GM10847 (cell line): ENCODE results near the gene PLN.

Experiments used
- POLR2A ChIP-seq: IDR thresholded peaks from 2 replicates; pipeline ENCODE4 v1.6.1; 2011; ENCODE audit not compliant: insufficient read length; ENCODE audit errors: extremely low read depth

PLN gene

GRCh38 chr6:118554698-118555097 is 6.6 kb downstream of the PLN start:
- no peak for TF ChIP-seq POLR2A

DNA sequence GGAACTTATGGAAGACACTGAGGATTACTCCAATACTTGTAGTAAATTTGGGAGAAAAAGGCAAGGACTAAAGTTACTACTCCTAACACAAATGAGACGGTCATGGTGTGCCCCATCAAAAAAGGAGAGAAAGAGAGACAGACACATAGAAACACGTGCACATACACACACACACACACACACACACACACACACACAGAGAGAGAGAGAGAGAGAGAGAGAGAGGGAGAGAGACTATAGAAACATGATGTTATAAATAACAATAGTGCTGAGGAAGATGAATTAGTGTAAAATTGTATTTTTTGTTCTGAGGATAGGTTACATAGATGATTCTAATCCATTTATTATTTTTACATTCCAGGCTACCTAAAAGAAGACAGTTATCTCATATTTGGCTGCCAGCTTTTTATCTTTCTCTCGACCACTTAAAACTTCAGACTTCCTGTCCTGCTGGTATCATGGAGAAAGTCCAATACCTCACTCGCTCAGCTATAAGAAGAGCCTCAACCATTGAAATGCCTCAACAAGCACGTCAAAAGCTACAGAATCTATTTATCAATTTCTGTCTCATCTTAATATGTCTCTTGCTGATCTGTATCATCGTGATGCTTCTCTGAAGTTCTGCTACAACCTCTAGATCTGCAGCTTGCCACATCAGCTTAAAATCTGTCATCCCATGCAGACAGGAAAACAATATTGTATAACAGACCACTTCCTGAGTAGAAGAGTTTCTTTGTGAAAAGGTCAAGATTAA is 10.5 kb downstream of the PLN start:
- TF ChIP-seq POLR2A: no peak

GRCh38 chr6:118559659-118560058 is 11.6 kb downstream of the PLN start:
- TF ChIP-seq POLR2A: no peak

GRCh38 chr6:118562248-118562647 is 14.2 kb downstream of the PLN start:
- no peak for TF ChIP-seq POLR2A

GRCh38 chr6:118562959-118563358 is 14.9 kb downstream of the PLN start:
- TF ChIP-seq POLR2A: no peak

- TF ChIP-seq POLR2A: no peak
These were observed 17.3 kb downstream of the PLN start for GRCh38 chr6:118565311-118565960.

GRCh38 chr6:118567974-118568373 is 19.9 kb downstream of the PLN start:
- no peak for TF ChIP-seq POLR2A

GRCh38 chr6:118569498-118569897 is 21.4 kb downstream of the PLN start:
- no peak for TF ChIP-seq POLR2A

- TF ChIP-seq POLR2A: no peak
These were observed 23.0 kb downstream of the PLN start for GRCh38 chr6:118571121-118571520.

DNA sequence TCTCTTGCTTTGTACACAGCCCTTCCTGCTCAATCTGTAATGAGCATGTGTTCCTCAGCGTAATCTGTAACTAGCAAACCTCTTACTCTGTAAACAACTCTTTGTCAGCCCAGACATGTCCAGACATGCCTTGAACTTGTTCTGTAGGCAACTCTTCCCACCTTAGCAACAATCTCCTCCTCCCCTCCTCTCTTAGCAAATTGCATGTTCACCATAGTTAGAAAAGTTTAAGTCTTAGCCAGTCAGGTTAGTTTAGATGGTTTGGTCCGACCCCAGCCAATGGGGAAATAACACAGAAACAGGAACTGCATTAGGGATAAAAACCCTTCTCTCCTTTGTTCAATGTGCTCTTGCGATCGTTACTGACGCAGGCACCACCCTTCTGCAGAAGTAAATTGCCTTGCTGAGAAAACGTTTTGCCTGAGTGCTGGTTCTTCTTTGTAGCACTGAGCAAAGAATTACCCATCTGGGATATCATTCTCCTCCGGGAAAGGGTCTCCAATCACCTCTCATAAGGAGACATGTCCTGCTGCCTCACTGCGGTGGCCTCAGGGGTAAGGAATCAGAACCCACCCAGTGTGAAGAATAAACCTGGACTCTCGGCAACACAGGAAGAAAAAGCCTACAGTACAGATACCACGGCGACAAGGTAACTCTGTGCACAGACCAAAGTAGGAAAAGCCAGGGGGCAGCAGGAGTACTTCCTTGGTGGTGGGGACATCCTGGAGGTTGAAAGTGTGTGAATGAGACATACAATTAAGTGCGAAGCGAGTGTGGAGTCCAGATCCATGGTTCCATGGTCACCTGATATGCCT is 26.2 kb downstream of the PLN start:
- TF ChIP-seq POLR2A: no peak

DNA sequence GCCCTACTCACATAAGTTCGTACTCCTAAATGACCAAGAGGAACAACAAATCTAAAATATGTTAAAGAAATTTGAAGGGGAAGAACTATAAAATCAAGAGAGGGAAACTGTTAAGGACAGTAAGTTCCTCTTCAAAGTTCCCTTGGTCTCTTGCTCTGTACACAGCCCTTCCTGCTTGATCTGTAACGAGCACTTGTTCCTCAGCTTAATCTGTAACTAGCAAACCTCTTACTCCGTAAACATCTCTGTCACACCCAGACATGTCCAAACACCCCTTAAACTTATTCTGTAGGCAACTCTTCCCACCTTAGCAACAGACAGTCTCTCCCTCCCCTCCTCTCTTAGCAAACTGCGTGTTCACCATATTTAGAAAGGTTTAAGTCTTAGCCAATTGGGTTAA is 29.9 kb downstream of the PLN start:
- TF ChIP-seq POLR2A: no peak

- no peak for TF ChIP-seq POLR2A
These were observed 30.5 kb downstream of the PLN start for GRCh38 chr6:118578617-118579016.

- TF ChIP-seq POLR2A: no peak
These were observed 31.7 kb downstream of the PLN start for GRCh38 chr6:118579786-118580185.

- TF ChIP-seq POLR2A: no peak
These were observed 32.7 kb downstream of the PLN start for GRCh38 chr6:118580585-118581419.

DNA sequence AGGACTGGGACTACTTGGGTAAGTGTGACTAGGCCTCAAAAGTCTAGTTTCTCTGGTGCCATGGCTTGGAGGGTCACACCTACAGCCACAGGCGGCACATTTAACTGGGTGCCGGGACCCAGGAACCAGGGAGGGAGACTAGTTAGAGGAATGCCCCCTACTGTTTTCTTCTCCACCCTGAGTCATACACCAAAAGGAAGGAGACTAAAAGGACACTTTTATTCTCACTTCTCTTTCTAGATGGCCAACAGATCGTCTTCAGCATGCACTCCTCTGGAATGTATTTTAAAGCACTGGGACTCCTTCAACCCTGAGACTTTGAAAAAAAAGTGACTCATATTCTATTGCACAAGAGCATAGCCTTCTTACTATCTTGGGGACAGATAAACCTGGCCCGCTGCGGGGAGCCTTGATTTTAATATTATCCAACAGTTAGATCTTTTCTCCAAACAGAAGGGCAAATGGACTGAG is 33.4 kb downstream of the PLN start:
- TF ChIP-seq POLR2A: no peak
